Smooth muscle cell of the coronary artery (primary cell): ENCODE measurements around the gene SEC24A. TPM values are rescaled to one million over a fixed set of nuclear protein-coding genes. Genes with fewer than 3 reads are reported as not detected.

Experiments used
- total RNA-seq: library from RNA; depleted of rRNA; stranded (reverse); fragments of >200 nt; gene quantifications from 2 replicates; pipeline ENCODE4 v1.2.3, GENCODE V29; 2014; ENCODE audit warnings: low replicate concordance

Gene SEC24A
- total RNA-seq = 12.3 and 20.4 TPM in 2 replicates

GRCh38 chr5:134648425-134649162, at the start of gene SEC24A:
SEC24A (plus strand) TSS chr5:134648785; CDS start chr5:134649077, 292 bp downstream.

GRCh38 chr5:134738133-134738962, 89.8 kb downstream of the SEC24A start, which contains the start of gene CAMLG:
CAMLG (plus strand) TSS chr5:134738548; CDS start chr5:134738621, 73 bp downstream.

GRCh38 chr5:134758504-134759341, 110.1 kb downstream of the SEC24A start, which contains the start of gene DDX46:
DDX46 (plus strand) TSS chr5:134758779; CDS start chr5:134758939, 160 bp downstream.

Other genes starting within 250 kb of the SEC24A start
- gene CDKN2AIPNL, start 236.9 kb upstream of the SEC24A start, total RNA-seq = 5.7 and 32.3 TPM in 2 replicates
- 11.9 and 23.8 TPM in 2 replicates for gene JADE2, start 123.1 kb upstream of the SEC24A start, total RNA-seq
- gene SAR1B, start 16.0 kb upstream of the SEC24A start, total RNA-seq = 78.7 and 87.1 TPM in 2 replicates
- 40.5 and 41.1 TPM in 2 replicates for gene CAMLG, start 89.8 kb downstream of the SEC24A start, total RNA-seq
- gene DDX46, start 110.0 kb downstream of the SEC24A start, total RNA-seq = 16.5 and 16.8 TPM in 2 replicates
- gene C5orf24, start 197.2 kb downstream of the SEC24A start, total RNA-seq = 13.8 and 36.5 TPM in 2 replicates
- gene TXNDC15, start 225.6 kb downstream of the SEC24A start, total RNA-seq = 78.2 and 304 TPM in 2 replicates